Tibial nerve (tissue), 4 donors: ENCODE data around the gene PRDM7. TPM values are rescaled to one million over a fixed set of nuclear protein-coding genes. Genes with fewer than 3 reads are reported as not detected.

Experiments used
- DNase-seq, 2 donors: peaks; one replicate each; pipeline ENCODE4 v3.0.0-alpha.2; 2019; ENCODE audit warnings: low spot score in 2 of 2
- H3K27ac ChIP-seq, 4 donors: fragments of 200-600 bp; sonication (generic) in 3 of 4; one replicate each; pipeline ENCODE4 v1.5.1; 2017 to 2019; ENCODE audit warnings: mild to moderate bottlenecking in 1 of 4
- H3K27me3 ChIP-seq, 2 donors: fragments of 200-600 bp; sonication (generic) in 1 of 2; one replicate each; pipeline versions ENCODE4 v1.5.1 to v1.6.0; 2017 to 2019
- H3K36me3 ChIP-seq, 3 donors: fragments of 200-600 bp; sonication (generic); one replicate each; pipeline ENCODE4 v1.5.1; 2018 to 2019
- H3K4me1 ChIP-seq, 4 donors: fragments of 200-600 bp; sonication (generic) in 3 of 4; one replicate each; pipeline ENCODE4 v1.5.1; 2017 to 2019
- H3K4me3 ChIP-seq, 4 donors: fragments of 200-600 bp; sonication (generic) in 3 of 4; one replicate each; pipeline ENCODE4 v1.5.1; 2017 to 2019; ENCODE audit warnings: mild to moderate bottlenecking in 1 of 4, moderate library complexity in 1 of 4
- H3K9me3 ChIP-seq, 4 donors: fragments of 200-600 bp; sonication (generic) in 3 of 4; one replicate each; pipeline ENCODE4 v1.5.1; 2017 to 2019
- CTCF ChIP-seq, 5 experiments: fragments of 200-600 bp in 3 of 5; fragments of 450-650 bp in 2 of 5; sonication (generic) in 3 of 5; IDR thresholded peaks; one replicate each; pipeline ENCODE4 v1.5.1; 2016 to 2019; ENCODE audit warnings: antibody characterized with exemption in 5 of 5, mild to moderate bottlenecking in 3 of 5, moderate library complexity in 2 of 5
- EP300 ChIP-seq, 2 donors: sonication (generic); formaldehyde crosslinking; IDR thresholded peaks; one replicate each; pipeline ENCODE4 v1.6.1; 2017; ENCODE audit warnings: antibody characterized with exemption in 2 of 2, mild to moderate bottlenecking in 1 of 2
- POLR2A ChIP-seq, 2 donors: fragments of 450-650 bp; IDR thresholded peaks; one replicate each; pipeline ENCODE4 v1.6.1; 2017; ENCODE audit warnings: antibody characterized with exemption in 2 of 2, mild to moderate bottlenecking in 2 of 2, moderate library complexity in 2 of 2
- WGBS, 2 donors: methylation state at CpG; one replicate each; pipeline ENCODE4 v1.1.5; 2018; 5-methylcytosine and 5-hydroxymethylcytosine counted together
- total RNA-seq, 4 donors: library from RNA; depleted of rRNA; stranded (reverse); fragments of >200 nt; gene quantifications; one replicate each; pipeline ENCODE4 v1.1.0, GENCODE V29; 2016

Gene PRDM7
- total RNA-seq, 4 donors from 2014 or later, result not detected

- Histone ChIP-seq H3K4me1 (no peaks in the 10 kb centered on the region), H3K27me3 (no peaks in the 10 kb centered on the region), H3K4me3 (no peak overlapping the region), H3K36me3 (peaks cover 0 to 44% (median 0%) of the 10 kb centered on the region in 3 donors), H3K27ac (no peak overlapping the region), H3K9me3 (no peaks in the 10 kb centered on the region)
- no peak for DNase-seq
- TF ChIP-seq POLR2A (IDR thresholded peaks at IDR 0.05) (no peak), CTCF (IDR thresholded peaks at IDR 0.05) (no peak), EP300 (IDR thresholded peaks at IDR 0.05) (no peak)
- 91 to 92% methylated on average over 19 of the region's 19 CpGs for WGBS, 2 donors
Observed at GRCh38 chr16:90031186-90031930, 45.8 kb downstream of the PRDM7 start.

DNA sequence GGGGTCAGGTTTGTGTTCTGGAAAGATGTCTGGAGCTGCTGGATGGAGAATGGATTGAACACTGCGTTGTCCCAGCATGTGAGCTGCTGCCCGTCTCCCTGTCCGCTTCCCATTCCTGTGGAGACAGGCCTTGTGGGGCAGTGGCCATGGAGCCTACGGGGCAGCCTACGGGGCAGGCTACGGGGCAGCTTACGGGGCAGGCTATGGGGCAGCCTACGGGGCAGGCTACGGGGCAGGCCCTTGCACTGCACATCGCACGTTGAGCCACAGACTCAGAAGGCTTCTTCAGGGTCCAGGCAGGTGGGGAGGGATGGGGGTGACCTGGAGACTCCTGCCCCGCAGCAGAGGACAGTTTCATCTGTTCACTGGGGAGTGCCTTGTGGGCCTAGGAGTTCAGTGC, 48.1 kb downstream of the PRDM7 start:
- H3K36me3 ChIP-seq, result peaks cover 0 to 36% (median 0%) of the 10 kb centered on the region in 3 donors
- no peak overlapping the region for H3K4me3 ChIP-seq
- no peaks in the 10 kb centered on the region for H3K27me3 ChIP-seq
- DNase-seq, result no peak
- WGBS, 2 donors, result 90% methylated on average over 12 of the region's 12 CpGs
- H3K9me3 ChIP-seq, result no peaks in the 10 kb centered on the region
- TF ChIP-seq CTCF (IDR thresholded peaks at IDR 0.05), result no peak
- TF ChIP-seq EP300 (IDR thresholded peaks at IDR 0.05), result no peak
- TF ChIP-seq POLR2A (IDR thresholded peaks at IDR 0.05), result no peak
- H3K4me1 ChIP-seq, result no peaks in the 10 kb centered on the region
- no peak overlapping the region for H3K27ac ChIP-seq

GRCh38 chr16:90027611-90028010, 49.5 kb downstream of the PRDM7 start:
- Histone ChIP-seq H3K27me3 (no peaks in the 10 kb centered on the region), H3K36me3 (peaks cover 0 to 36% (median 0%) of the 10 kb centered on the region in 3 donors), H3K4me1 (peaks cover 0 to 12% (median 6%) of the 10 kb centered on the region in 4 donors), H3K9me3 (no peaks in the 10 kb centered on the region), H3K4me3 (no peak overlapping the region), H3K27ac (no peak overlapping the region)
- WGBS, 2 donors, result 91 to 96% methylated on average over 17 of the region's 17 CpGs
- TF ChIP-seq CTCF (IDR thresholded peaks at IDR 0.05), result no peak
- no peak for TF ChIP-seq EP300 (IDR thresholded peaks at IDR 0.05)
- no peak for TF ChIP-seq POLR2A (IDR thresholded peaks at IDR 0.05)
- no peak for DNase-seq

GRCh38 chr16:90026135-90026534, 51.0 kb downstream of the PRDM7 start:
- no peaks in the 10 kb centered on the region for H3K27me3 ChIP-seq
- DNase-seq, result no peak
- H3K9me3 ChIP-seq, result no peaks in the 10 kb centered on the region
- no peak overlapping the region for H3K4me3 ChIP-seq
- H3K4me1 ChIP-seq, result peaks cover 0 to 19% (median 6%) of the 10 kb centered on the region in 4 donors
- no peak overlapping the region for H3K27ac ChIP-seq
- peaks cover 0 to 36% (median 0%) of the 10 kb centered on the region in 3 donors for H3K36me3 ChIP-seq
- WGBS, 2 donors, result 73 to 83% methylated on average over 8 of the region's 8 CpGs
- TF ChIP-seq CTCF (IDR thresholded peaks at IDR 0.05) (no peak), POLR2A (IDR thresholded peaks at IDR 0.05) (no peak), EP300 (IDR thresholded peaks at IDR 0.05) (no peak)

GRCh38 chr16:90023078-90023447, 54.1 kb downstream of the PRDM7 start:
- H3K9me3 ChIP-seq, result no peaks in the 10 kb centered on the region
- WGBS, 2 donors, result 24 to 27% methylated on average over 4 to 6 of the region's 7 CpGs

More at GRCh38 chr16:90023078-90023447, 54.1 kb downstream of the PRDM7 start:
- H3K4me3 ChIP-seq, result peak overlapping the region; percentile 59 to 90 (median 67)
- H3K27me3 ChIP-seq, result no peaks in the 10 kb centered on the region
- peaks cover 0 to 21% (median 0%) of the 10 kb centered on the region in 3 donors for H3K36me3 ChIP-seq
- DNase-seq, result no peak
- H3K27ac ChIP-seq, result peak overlapping the region in 3 of 4 donors; percentile 34 to 89 (median 76)
- TF ChIP-seq POLR2A (IDR thresholded peaks at IDR 0.05), result no peak
- peaks cover 0 to 47% (median 16%) of the 10 kb centered on the region in 4 donors for H3K4me1 ChIP-seq
